Measurements from ENCODE around the gene MICALL2.

DNA sequence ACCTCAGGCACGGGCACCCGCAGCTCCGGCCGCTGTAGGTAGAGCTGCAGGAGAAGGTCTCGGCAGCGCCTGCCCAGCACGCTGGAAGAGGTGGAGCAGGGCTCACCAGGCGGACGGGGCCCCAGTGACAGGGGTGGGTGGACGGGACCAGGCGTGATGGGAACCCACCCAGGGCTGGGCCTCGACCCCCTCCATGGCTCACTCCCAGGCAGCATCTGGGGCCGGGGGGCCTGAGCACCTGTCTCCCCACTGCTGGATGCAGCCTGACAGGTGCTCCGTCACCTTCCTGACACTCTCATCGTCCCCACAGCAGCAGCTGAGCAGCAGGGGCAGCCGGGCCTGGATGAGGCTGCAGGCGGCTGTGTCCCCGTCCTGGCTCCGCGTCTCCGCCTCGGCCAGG lies 16.7 kb upstream of the MICALL2 start:
- no peak for TF ChIP-seq EP300 (IDR thresholded peaks at IDR 0.05)
- no peak for TF ChIP-seq SMC3 (IDR thresholded peaks at IDR 0.05)
- TF ChIP-seq, protein P1, sequence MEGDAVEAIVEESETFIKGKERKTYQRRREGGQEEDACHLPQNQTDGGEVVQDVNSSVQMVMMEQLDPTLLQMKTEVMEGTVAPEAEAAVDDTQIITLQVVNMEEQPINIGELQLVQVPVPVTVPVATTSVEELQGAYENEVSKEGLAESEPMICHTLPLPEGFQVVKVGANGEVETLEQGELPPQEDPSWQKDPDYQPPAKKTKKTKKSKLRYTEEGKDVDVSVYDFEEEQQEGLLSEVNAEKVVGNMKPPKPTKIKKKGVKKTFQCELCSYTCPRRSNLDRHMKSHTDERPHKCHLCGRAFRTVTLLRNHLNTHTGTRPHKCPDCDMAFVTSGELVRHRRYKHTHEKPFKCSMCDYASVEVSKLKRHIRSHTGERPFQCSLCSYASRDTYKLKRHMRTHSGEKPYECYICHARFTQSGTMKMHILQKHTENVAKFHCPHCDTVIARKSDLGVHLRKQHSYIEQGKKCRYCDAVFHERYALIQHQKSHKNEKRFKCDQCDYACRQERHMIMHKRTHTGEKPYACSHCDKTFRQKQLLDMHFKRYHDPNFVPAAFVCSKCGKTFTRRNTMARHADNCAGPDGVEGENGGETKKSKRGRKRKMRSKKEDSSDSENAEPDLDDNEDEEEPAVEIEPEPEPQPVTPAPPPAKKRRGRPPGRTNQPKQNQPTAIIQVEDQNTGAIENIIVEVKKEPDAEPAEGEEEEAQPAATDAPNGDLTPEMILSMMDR (IDR thresholded peaks at IDR 0.05), result no peak

All from A549 (cell line).